ENCODE measurements around the gene ERCC4. TPM values are rescaled to one million over a fixed set of nuclear protein-coding genes. Genes with fewer than 3 reads are reported as not detected.

The ERCC4 gene
- total and polyA plus RNA-seq, 2 experiments from 2014 or later: 5.4 to 21.6 TPM

- Histone ChIP-seq H3K27me3 (ENCODE audit: insufficient read depth) (no peaks in the 10 kb centered on the region), H2AFZ (no peak overlapping the region), H3K4me1 (ENCODE audit: insufficient read depth) (no peaks in the 10 kb centered on the region), H3K4me3 (no peak overlapping the region), H4K20me1 (replicated peaks; ENCODE audit: insufficient read depth) (no peaks in the 10 kb centered on the region), H3K79me2 (replicated peaks; ENCODE audit: insufficient read depth) (no peaks in the 10 kb centered on the region), H3K27ac (ENCODE audit: low read depth) (no peak overlapping the region), H3K9me2 (ENCODE audit: insufficient read depth) (no peaks in the 10 kb centered on the region), H3F3A (replicated peaks; ENCODE audit: low read depth) (no peaks in the 10 kb centered on the region), H3K4me2 (no peak overlapping the region), H3K36me3 (ENCODE audit: insufficient read depth) (no peaks in the 10 kb centered on the region)
- no peak overlapping the region for H3K4me3 Mint-ChIP-seq
- TF ChIP-seq CTCF (conservative IDR thresholded peaks at IDR 0.05; ENCODE audit: low read depth in 2 of 2) (no peak), ETS1 (IDR thresholded peaks at IDR 0.05) (no peak), ZNF462 (CRISPR knock-in tag; IDR thresholded peaks at IDR 0.05) (no peak), EZH2phosphoT487 (IDR thresholded peaks at IDR 0.05; ENCODE audit: unreplicated experiment) (no peak), EZH2 (IDR thresholded peaks at IDR 0.05; ENCODE audit: low read depth, unreplicated experiment) (no peak), JUNB (IDR thresholded peaks at IDR 0.05; ENCODE audit: unreplicated experiment) (no peak), ZNF331 (CRISPR knock-in tag; IDR thresholded peaks at IDR 0.05; ENCODE audit: low read depth) (no peak), POLR2AphosphoS5 (IDR thresholded peaks at IDR 0.05; ENCODE audit: low read depth) (no peak), ZNF114 (CRISPR knock-in tag; IDR thresholded peaks at IDR 0.05) (no peak), STAT1 (IDR thresholded peaks at IDR 0.05; ENCODE audit: unreplicated experiment) (no peak), CREB1 (CRISPR knock-in tag; IDR thresholded peaks at IDR 0.05; ENCODE audit: low read depth) (no peak), REST (IDR thresholded peaks at IDR 0.05; ENCODE audit: unreplicated experiment) (no peak)
- no peak for DNase-seq (ENCODE audit: low spot score)
- no peaks in the 10 kb centered on the region for H3K36me3 Mint-ChIP-seq (ENCODE audit: low read depth)
- ATAC-seq: no peak
- H3K4me1 Mint-ChIP-seq: no peaks in the 10 kb centered on the region
- H3K27me3 Mint-ChIP-seq (ENCODE audit: insufficient read depth, low read depth, poor library complexity): peaks cover 2% of the 10 kb centered on the region
- H3K9me3 Mint-ChIP-seq: no peaks in the 10 kb centered on the region; the same call in 2 of the 3 replicates
- H3K27ac Mint-ChIP-seq: no peak overlapping the region
These were observed 62.5 kb downstream of the ERCC4 start for GRCh38 chr16:13982451-13982850.

All from GM23338 (cell line).